Chondrocyte (in vitro differentiated cells): ENCODE measurements around the gene KCTD15. TPM values are rescaled to one million over a fixed set of nuclear protein-coding genes. Genes with fewer than 3 reads are reported as not detected.

Experiments used
- DNase-seq: peaks from one replicate; pipeline ENCODE4 v3.0.0; 2021; ENCODE audit warnings: mixed read lengths, low spot score
- H3K27ac Mint-ChIP-seq: one replicate; pipeline ENCODE4 v1.8.0; 2021; ENCODE audit warnings: mild to moderate bottlenecking, moderate library complexity, mixed read lengths; ENCODE audit not compliant: unreplicated experiment
- H3K27me3 Mint-ChIP-seq: 2 replicates; pipeline ENCODE4 v1.8.0; 2021; ENCODE audit warnings: low read depth, mixed read lengths
- H3K36me3 Mint-ChIP-seq: 2 replicates; pipeline ENCODE4 v1.8.0; 2021; ENCODE audit warnings: low read depth, mixed read lengths
- H3K4me1 Mint-ChIP-seq: 2 replicates; pipeline ENCODE4 v1.8.0; 2021; ENCODE audit warnings: low read depth, mild to moderate bottlenecking, mixed read lengths
- H3K4me3 Mint-ChIP-seq: one replicate; pipeline ENCODE4 v1.8.0; 2021; ENCODE audit warnings: mild to moderate bottlenecking, moderate library complexity, mixed read lengths; ENCODE audit not compliant: unreplicated experiment
- H3K9me3 Mint-ChIP-seq: 2 replicates; pipeline ENCODE4 v1.8.0; 2021; ENCODE audit warnings: low read depth, mixed read lengths
- total RNA-seq: library from RNA; stranded (reverse); gene quantifications from 3 replicates; pipeline ENCODE4 v1.2.1, GENCODE V29; 2021
- TF ChIP-seq, protein P1 (sequence below): fragments of 200-600 bp; sonication (generic); IDR thresholded peaks from 2 replicates; pipeline ENCODE4 v1.5.0; 2021; ENCODE audit warnings: antibody characterized with exemption, mild to moderate bottlenecking, moderate library complexity

Gene KCTD15
- total RNA-seq, 1 donor from 2014 or later: 64.2 TPM

DNA sequence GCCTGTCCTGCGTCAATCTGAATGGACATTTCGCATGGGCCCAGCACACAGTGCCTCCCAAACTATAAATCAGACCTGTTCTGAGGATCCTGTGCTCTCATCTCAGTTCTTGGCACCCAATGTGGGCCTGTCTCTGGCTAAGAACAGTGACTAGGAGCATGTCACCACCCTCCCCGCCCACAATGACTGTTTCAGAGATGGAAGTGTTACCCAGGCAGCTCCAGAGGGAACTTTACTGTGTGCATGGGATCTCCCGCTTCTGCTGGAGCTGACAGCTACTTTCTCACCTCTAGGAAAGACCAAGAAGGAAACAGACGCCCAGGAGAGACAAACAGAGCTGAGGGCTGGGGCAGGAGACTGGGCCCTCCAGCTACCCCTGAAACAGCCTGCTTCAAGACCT is 45.0 kb downstream of the KCTD15 start:
- no peaks in the 10 kb centered on the region for H3K4me1 Mint-ChIP-seq
- TF ChIP-seq, protein P1, sequence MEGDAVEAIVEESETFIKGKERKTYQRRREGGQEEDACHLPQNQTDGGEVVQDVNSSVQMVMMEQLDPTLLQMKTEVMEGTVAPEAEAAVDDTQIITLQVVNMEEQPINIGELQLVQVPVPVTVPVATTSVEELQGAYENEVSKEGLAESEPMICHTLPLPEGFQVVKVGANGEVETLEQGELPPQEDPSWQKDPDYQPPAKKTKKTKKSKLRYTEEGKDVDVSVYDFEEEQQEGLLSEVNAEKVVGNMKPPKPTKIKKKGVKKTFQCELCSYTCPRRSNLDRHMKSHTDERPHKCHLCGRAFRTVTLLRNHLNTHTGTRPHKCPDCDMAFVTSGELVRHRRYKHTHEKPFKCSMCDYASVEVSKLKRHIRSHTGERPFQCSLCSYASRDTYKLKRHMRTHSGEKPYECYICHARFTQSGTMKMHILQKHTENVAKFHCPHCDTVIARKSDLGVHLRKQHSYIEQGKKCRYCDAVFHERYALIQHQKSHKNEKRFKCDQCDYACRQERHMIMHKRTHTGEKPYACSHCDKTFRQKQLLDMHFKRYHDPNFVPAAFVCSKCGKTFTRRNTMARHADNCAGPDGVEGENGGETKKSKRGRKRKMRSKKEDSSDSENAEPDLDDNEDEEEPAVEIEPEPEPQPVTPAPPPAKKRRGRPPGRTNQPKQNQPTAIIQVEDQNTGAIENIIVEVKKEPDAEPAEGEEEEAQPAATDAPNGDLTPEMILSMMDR: no peak
- H3K9me3 Mint-ChIP-seq: no peaks in the 10 kb centered on the region
- peaks cover 4% of the 10 kb centered on the region for H3K27me3 Mint-ChIP-seq
- H3K27ac Mint-ChIP-seq: no peak overlapping the region
- no peaks in the 10 kb centered on the region for H3K36me3 Mint-ChIP-seq
- DNase-seq: no peak
- H3K4me3 Mint-ChIP-seq: no peak overlapping the region

- H3K9me3 Mint-ChIP-seq: no peaks in the 10 kb centered on the region
- no peaks in the 10 kb centered on the region for H3K4me1 Mint-ChIP-seq
- no peak for DNase-seq
- TF ChIP-seq, protein P1: no peak
- H3K27ac Mint-ChIP-seq: no peak overlapping the region
- no peaks in the 10 kb centered on the region for H3K36me3 Mint-ChIP-seq
- H3K4me3 Mint-ChIP-seq: no peak overlapping the region
- H3K27me3 Mint-ChIP-seq: peaks cover 4% of the 10 kb centered on the region
These were observed 47.8 kb downstream of the KCTD15 start for GRCh38 chr19:33844478-33844877.

DNA sequence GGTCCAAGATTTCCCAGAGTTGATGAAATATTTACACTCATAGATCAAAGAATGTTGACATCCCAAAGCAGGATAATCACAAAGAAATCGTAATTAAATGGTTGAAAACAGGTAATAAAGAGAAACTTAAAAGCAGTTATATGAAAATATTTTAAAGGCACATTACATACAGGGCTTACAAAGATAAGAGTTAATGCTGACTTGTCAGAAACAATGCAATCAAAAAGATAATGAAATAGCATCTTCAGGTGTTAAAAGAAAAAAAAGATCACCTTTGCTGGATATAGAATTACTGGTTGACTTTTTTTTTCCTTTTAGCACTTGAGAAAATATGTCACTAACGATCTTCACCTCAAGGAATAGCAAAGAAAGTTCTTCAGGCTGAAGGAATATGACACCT is 48.8 kb downstream of the KCTD15 start:
- Mint-ChIP-seq H3K36me3 (no peaks in the 10 kb centered on the region), H3K27ac (no peak overlapping the region), H3K4me1 (no peaks in the 10 kb centered on the region), H3K4me3 (no peak overlapping the region), H3K27me3 (peaks cover 1% of the 10 kb centered on the region), H3K9me3 (peaks cover 5% of the 10 kb centered on the region)
- TF ChIP-seq, protein P1: no peak
- no peak for DNase-seq

DNA sequence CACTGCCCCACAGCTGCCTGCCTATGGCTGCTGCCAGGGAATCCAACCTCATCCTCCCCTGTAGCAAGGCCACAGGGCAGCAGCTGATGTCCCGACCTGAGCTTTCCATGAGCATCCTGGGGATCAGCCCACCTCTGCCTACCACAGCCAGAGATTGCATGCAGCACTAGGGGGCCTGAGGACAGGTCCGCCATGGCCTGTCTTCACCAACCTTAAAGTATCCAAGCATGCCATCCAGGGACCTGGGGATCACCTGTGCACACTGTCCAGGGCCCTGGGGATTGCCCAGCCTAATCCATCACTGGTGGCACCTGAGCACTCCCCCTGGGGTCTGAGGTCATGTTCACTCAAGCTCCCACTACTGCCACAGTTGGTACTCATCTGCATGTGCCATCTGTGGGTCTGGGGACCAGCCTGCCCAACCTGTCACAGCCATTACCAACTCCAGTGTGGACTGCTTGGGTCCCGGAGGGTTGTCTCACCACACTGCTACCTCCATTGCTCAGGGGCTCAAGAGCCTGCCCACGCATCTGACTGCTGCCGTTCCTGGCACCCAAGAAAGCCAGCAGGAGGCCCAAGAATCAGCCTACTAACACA is 53.0 kb downstream of the KCTD15 start:
- H3K27ac Mint-ChIP-seq: no peak overlapping the region

DNA sequence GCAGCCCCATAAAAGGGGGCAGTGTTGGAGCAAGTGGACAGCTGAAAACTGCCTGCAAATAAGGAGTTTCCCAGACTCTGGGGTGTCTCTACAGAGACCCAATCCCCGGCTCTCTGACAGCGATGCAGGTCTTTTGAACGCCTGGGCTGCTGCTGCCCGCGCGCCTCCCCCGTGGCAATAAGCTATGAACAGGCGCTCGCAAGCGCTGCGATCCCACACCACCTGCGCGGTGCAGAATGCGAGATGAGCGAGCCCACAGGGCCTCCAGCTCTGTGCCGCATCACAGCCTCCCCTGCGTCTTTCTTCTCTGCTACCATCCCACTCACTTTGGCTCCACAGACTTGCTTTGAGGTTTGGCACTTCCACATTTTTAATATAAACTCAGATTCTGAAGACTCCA is 62.3 kb downstream of the KCTD15 start:
- DNase-seq: no peak
- no peaks in the 10 kb centered on the region for H3K27me3 Mint-ChIP-seq
- no peak overlapping the region for H3K27ac Mint-ChIP-seq
- H3K9me3 Mint-ChIP-seq: no peaks in the 10 kb centered on the region
- no peaks in the 10 kb centered on the region for H3K36me3 Mint-ChIP-seq
- TF ChIP-seq, protein P1: no peak
- no peak overlapping the region for H3K4me3 Mint-ChIP-seq
- peaks cover 7% of the 10 kb centered on the region for H3K4me1 Mint-ChIP-seq

More for the DNA sequence above, 53.0 kb downstream of the KCTD15 start:
- TF ChIP-seq, protein P1: no peak
- Mint-ChIP-seq H3K4me1 (no peaks in the 10 kb centered on the region), H3K9me3 (peaks cover 17% of the 10 kb centered on the region), H3K27me3 (no peaks in the 10 kb centered on the region), H3K4me3 (no peak overlapping the region), H3K36me3 (peaks cover 2% of the 10 kb centered on the region)
- no peak for DNase-seq
